ENCODE results near the gene ZNF479. TPM values are rescaled to one million over a fixed set of nuclear protein-coding genes. Genes with fewer than 3 reads are reported as not detected.

Gene ZNF479
- total RNA-seq: not detected in 2 replicates

DNA sequence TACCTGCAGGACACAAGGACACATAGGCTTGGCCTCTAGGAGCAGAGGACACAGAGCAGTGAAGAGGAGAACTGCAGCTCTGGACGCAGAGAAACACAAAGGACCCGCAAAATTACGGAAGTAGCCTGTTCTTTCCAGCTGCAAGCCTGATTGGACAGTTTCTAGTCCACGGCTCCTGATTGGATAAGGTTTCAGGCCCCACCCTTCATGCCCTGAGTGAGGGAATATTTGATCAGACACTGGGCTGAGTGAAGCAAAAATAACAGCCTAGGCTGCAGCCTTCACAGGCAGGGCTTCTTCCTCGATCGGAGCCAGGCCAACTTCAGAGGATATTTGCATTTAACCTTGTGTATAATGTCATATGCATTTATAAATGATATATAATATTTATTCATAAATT, at the start of gene ZNF479:
Gene ZNF479 (minus strand): TSS at position 101 of the 400 bp plus-strand sequence. CDS start 112 bp downstream, outside the sequence.

Measured in thoracic aorta endothelial cell (primary cell).